ENCODE data around the gene FBN2.

Gene FBN2

GRCh38 chr5:128234928-128235641 is 303.0 kb downstream of the FBN2 start:
- Histone ChIP-seq H3K4me3 (ENCODE audit: low read depth, low read length) (no peak overlapping the region), H3K36me3 (ENCODE audit: control insufficient read depth, insufficient read depth, low read length) (no peaks in the 10 kb centered on the region), H3K4me1 (ENCODE audit: control insufficient read depth, insufficient read depth, low read length) (peaks cover 7% of the 10 kb centered on the region), H3K27ac (ENCODE audit: low read depth, low read length) (no peak overlapping the region), H3K9me3 (ENCODE audit: control insufficient read depth, insufficient read depth, low read length) (no peaks in the 10 kb centered on the region), H3K9ac (ENCODE audit: low read depth, low read length) (no peak overlapping the region), H3K27me3 (ENCODE audit: control insufficient read depth, insufficient read depth, low read length) (no peaks in the 10 kb centered on the region)

GRCh38 chr5:128228521-128228920 is 309.5 kb downstream of the FBN2 start:
- Histone ChIP-seq H3K4me1 (ENCODE audit: control insufficient read depth, insufficient read depth, low read length) (no peaks in the 10 kb centered on the region), H3K36me3 (ENCODE audit: control insufficient read depth, insufficient read depth, low read length) (no peaks in the 10 kb centered on the region), H3K4me3 (ENCODE audit: low read depth, low read length) (no peak overlapping the region), H3K27ac (ENCODE audit: low read depth, low read length) (no peak overlapping the region), H3K9me3 (ENCODE audit: control insufficient read depth, insufficient read depth, low read length) (no peaks in the 10 kb centered on the region), H3K9ac (ENCODE audit: low read depth, low read length) (no peak overlapping the region), H3K27me3 (ENCODE audit: control insufficient read depth, insufficient read depth, low read length) (no peaks in the 10 kb centered on the region)

GRCh38 chr5:128228008-128228407 is 310.0 kb downstream of the FBN2 start:
- Histone ChIP-seq H3K27me3 (ENCODE audit: control insufficient read depth, insufficient read depth, low read length) (no peaks in the 10 kb centered on the region), H3K9ac (ENCODE audit: low read depth, low read length) (no peak overlapping the region), H3K36me3 (ENCODE audit: control insufficient read depth, insufficient read depth, low read length) (no peaks in the 10 kb centered on the region), H3K27ac (ENCODE audit: low read depth, low read length) (no peak overlapping the region), H3K4me3 (ENCODE audit: low read depth, low read length) (no peak overlapping the region), H3K4me1 (ENCODE audit: control insufficient read depth, insufficient read depth, low read length) (no peaks in the 10 kb centered on the region), H3K9me3 (ENCODE audit: control insufficient read depth, insufficient read depth, low read length) (no peaks in the 10 kb centered on the region)

- no peaks in the 10 kb centered on the region for H3K36me3 ChIP-seq (ENCODE audit: control insufficient read depth, insufficient read depth, low read length)
- H3K27me3 ChIP-seq (ENCODE audit: control insufficient read depth, insufficient read depth, low read length) = no peaks in the 10 kb centered on the region
- no peak overlapping the region for H3K9ac ChIP-seq (ENCODE audit: low read depth, low read length)
- no peak overlapping the region for H3K27ac ChIP-seq (ENCODE audit: low read depth, low read length)
- H3K4me3 ChIP-seq (ENCODE audit: low read depth, low read length) = no peak overlapping the region
- no peaks in the 10 kb centered on the region for H3K9me3 ChIP-seq (ENCODE audit: control insufficient read depth, insufficient read depth, low read length)
- no peaks in the 10 kb centered on the region for H3K4me1 ChIP-seq (ENCODE audit: control insufficient read depth, insufficient read depth, low read length)
Observed at GRCh38 chr5:128225245-128226030, 312.6 kb downstream of the FBN2 start.

GRCh38 chr5:128224336-128224735 is 313.7 kb downstream of the FBN2 start:
- Histone ChIP-seq H3K9me3 (ENCODE audit: control insufficient read depth, insufficient read depth, low read length) (no peaks in the 10 kb centered on the region), H3K4me1 (ENCODE audit: control insufficient read depth, insufficient read depth, low read length) (no peaks in the 10 kb centered on the region), H3K9ac (ENCODE audit: low read depth, low read length) (no peak overlapping the region), H3K4me3 (ENCODE audit: low read depth, low read length) (no peak overlapping the region), H3K36me3 (ENCODE audit: control insufficient read depth, insufficient read depth, low read length) (no peaks in the 10 kb centered on the region), H3K27ac (ENCODE audit: low read depth, low read length) (no peak overlapping the region), H3K27me3 (ENCODE audit: control insufficient read depth, insufficient read depth, low read length) (no peaks in the 10 kb centered on the region)

- Histone ChIP-seq H3K4me1 (ENCODE audit: control insufficient read depth, insufficient read depth, low read length) (no peaks in the 10 kb centered on the region), H3K36me3 (ENCODE audit: control insufficient read depth, insufficient read depth, low read length) (no peaks in the 10 kb centered on the region), H3K27ac (ENCODE audit: low read depth, low read length) (no peak overlapping the region), H3K9ac (ENCODE audit: low read depth, low read length) (no peak overlapping the region), H3K27me3 (ENCODE audit: control insufficient read depth, insufficient read depth, low read length) (no peaks in the 10 kb centered on the region), H3K9me3 (ENCODE audit: control insufficient read depth, insufficient read depth, low read length) (no peaks in the 10 kb centered on the region), H3K4me3 (ENCODE audit: low read depth, low read length) (no peak overlapping the region)
Observed at GRCh38 chr5:128220841-128221240, 317.2 kb downstream of the FBN2 start.

- Histone ChIP-seq H3K36me3 (ENCODE audit: control insufficient read depth, insufficient read depth, low read length) (no peaks in the 10 kb centered on the region), H3K9ac (ENCODE audit: low read depth, low read length) (no peak overlapping the region), H3K27me3 (ENCODE audit: control insufficient read depth, insufficient read depth, low read length) (no peaks in the 10 kb centered on the region), H3K4me3 (ENCODE audit: low read depth, low read length) (no peak overlapping the region), H3K9me3 (ENCODE audit: control insufficient read depth, insufficient read depth, low read length) (no peaks in the 10 kb centered on the region), H3K4me1 (ENCODE audit: control insufficient read depth, insufficient read depth, low read length) (no peaks in the 10 kb centered on the region), H3K27ac (ENCODE audit: low read depth, low read length) (no peak overlapping the region)
Observed at GRCh38 chr5:128216860-128217531, 321.0 kb downstream of the FBN2 start.

- no peaks in the 10 kb centered on the region for H3K9me3 ChIP-seq (ENCODE audit: control insufficient read depth, insufficient read depth, low read length)
- H3K9ac ChIP-seq (ENCODE audit: low read depth, low read length) = no peak overlapping the region
- H3K27me3 ChIP-seq (ENCODE audit: control insufficient read depth, insufficient read depth, low read length) = no peaks in the 10 kb centered on the region
Observed at GRCh38 chr5:128216285-128216684, 321.8 kb downstream of the FBN2 start.

GRCh38 chr5:128213833-128214232 is 324.2 kb downstream of the FBN2 start:
- H3K9me3 ChIP-seq (ENCODE audit: control insufficient read depth, insufficient read depth, low read length) = no peaks in the 10 kb centered on the region
- H3K27ac ChIP-seq (ENCODE audit: low read depth, low read length) = no peak overlapping the region
- H3K36me3 ChIP-seq (ENCODE audit: control insufficient read depth, insufficient read depth, low read length) = no peaks in the 10 kb centered on the region
- no peak overlapping the region for H3K4me3 ChIP-seq (ENCODE audit: low read depth, low read length)
- H3K4me1 ChIP-seq (ENCODE audit: control insufficient read depth, insufficient read depth, low read length) = no peaks in the 10 kb centered on the region
- H3K27me3 ChIP-seq (ENCODE audit: control insufficient read depth, insufficient read depth, low read length) = no peaks in the 10 kb centered on the region
- no peak overlapping the region for H3K9ac ChIP-seq (ENCODE audit: low read depth, low read length)

More at GRCh38 chr5:128216285-128216684, 321.8 kb downstream of the FBN2 start:
- Histone ChIP-seq H3K27ac (ENCODE audit: low read depth, low read length) (no peak overlapping the region), H3K4me3 (ENCODE audit: low read depth, low read length) (no peak overlapping the region), H3K36me3 (ENCODE audit: control insufficient read depth, insufficient read depth, low read length) (no peaks in the 10 kb centered on the region), H3K4me1 (ENCODE audit: control insufficient read depth, insufficient read depth, low read length) (no peaks in the 10 kb centered on the region)

- H3K4me1 ChIP-seq (ENCODE audit: control insufficient read depth, insufficient read depth, low read length) = no peaks in the 10 kb centered on the region
- H3K36me3 ChIP-seq (ENCODE audit: control insufficient read depth, insufficient read depth, low read length) = no peaks in the 10 kb centered on the region
- no peak overlapping the region for H3K9ac ChIP-seq (ENCODE audit: low read depth, low read length)
- H3K27ac ChIP-seq (ENCODE audit: low read depth, low read length) = no peak overlapping the region
- H3K4me3 ChIP-seq (ENCODE audit: low read depth, low read length) = no peak overlapping the region
- H3K9me3 ChIP-seq (ENCODE audit: control insufficient read depth, insufficient read depth, low read length) = no peaks in the 10 kb centered on the region
- H3K27me3 ChIP-seq (ENCODE audit: control insufficient read depth, insufficient read depth, low read length) = no peaks in the 10 kb centered on the region
Observed at GRCh38 chr5:128213340-128213739, 324.7 kb downstream of the FBN2 start.

Measured in HUES48 (cell line).